ENCODE data around the gene MYLK4.

DNA sequence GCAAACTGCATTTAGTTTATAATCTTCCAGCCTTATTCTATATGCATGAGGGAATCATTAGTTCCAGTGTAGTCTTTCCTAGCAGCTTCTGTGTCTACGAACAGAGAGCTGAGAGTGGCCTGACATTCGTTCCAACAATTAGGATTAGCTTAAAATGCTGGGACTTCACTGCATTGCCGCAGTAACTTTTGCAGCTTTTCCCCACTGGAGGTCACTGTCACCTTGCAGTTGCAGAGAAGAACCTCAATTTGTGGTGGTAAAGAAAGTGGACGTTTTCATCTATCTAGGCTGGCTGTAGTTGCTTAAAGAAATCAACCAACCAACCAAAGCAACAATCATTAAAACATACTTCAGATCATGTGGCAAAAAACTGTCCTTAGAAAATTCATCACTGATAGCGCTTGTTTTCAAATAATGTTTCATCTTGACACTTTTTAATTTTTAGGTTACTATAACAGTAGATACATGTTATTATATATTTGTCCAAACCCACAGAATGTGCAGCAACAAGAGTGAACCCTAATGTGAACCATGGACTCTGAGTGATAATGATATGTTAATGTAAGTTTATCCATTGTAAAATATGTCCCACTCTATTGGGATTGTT, 12.2 kb downstream of the MYLK4 start:
- TF ChIP-seq, protein P1, sequence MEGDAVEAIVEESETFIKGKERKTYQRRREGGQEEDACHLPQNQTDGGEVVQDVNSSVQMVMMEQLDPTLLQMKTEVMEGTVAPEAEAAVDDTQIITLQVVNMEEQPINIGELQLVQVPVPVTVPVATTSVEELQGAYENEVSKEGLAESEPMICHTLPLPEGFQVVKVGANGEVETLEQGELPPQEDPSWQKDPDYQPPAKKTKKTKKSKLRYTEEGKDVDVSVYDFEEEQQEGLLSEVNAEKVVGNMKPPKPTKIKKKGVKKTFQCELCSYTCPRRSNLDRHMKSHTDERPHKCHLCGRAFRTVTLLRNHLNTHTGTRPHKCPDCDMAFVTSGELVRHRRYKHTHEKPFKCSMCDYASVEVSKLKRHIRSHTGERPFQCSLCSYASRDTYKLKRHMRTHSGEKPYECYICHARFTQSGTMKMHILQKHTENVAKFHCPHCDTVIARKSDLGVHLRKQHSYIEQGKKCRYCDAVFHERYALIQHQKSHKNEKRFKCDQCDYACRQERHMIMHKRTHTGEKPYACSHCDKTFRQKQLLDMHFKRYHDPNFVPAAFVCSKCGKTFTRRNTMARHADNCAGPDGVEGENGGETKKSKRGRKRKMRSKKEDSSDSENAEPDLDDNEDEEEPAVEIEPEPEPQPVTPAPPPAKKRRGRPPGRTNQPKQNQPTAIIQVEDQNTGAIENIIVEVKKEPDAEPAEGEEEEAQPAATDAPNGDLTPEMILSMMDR (IDR thresholded peaks at IDR 0.05) = peak in 2 of 3 donors; percentile 9 to 38
- no peak for TF ChIP-seq EP300 (IDR thresholded peaks at IDR 0.05)
- no peak for TF ChIP-seq POLR2A (IDR thresholded peaks at IDR 0.05)
